Measurements from ENCODE around the gene BCAN. TPM values are rescaled to one million over a fixed set of nuclear protein-coding genes. Genes with fewer than 3 reads are reported as not detected.
A peak's percentile ranks its signal among the peaks of the same experiment; 100 is the strongest.

Gene BCAN
- total RNA-seq, 6 experiments from 2014 or later: not detected

DNA sequence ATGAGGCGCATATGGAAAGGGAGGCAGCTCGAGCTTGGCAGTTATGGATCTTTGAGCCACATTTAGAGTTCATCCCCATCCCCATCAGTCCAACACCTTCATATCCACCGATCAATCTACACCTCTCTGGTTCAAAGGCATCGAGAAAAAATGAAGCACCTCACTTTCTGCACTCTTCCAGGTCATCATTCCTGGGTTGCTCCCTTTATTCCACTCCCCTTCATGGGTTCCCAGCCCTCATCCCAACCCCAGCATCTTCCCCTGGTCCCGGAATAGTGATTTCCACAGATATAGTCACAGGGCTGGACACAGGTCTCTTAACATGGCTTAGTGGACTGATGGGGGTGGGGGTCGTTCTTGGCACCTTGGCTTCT, 22.3 kb upstream of the BCAN start:
- H3K36me3 Mint-ChIP-seq (ENCODE audit: low read depth): no peaks in the 10 kb centered on the region
- TF ChIP-seq, protein P1, sequence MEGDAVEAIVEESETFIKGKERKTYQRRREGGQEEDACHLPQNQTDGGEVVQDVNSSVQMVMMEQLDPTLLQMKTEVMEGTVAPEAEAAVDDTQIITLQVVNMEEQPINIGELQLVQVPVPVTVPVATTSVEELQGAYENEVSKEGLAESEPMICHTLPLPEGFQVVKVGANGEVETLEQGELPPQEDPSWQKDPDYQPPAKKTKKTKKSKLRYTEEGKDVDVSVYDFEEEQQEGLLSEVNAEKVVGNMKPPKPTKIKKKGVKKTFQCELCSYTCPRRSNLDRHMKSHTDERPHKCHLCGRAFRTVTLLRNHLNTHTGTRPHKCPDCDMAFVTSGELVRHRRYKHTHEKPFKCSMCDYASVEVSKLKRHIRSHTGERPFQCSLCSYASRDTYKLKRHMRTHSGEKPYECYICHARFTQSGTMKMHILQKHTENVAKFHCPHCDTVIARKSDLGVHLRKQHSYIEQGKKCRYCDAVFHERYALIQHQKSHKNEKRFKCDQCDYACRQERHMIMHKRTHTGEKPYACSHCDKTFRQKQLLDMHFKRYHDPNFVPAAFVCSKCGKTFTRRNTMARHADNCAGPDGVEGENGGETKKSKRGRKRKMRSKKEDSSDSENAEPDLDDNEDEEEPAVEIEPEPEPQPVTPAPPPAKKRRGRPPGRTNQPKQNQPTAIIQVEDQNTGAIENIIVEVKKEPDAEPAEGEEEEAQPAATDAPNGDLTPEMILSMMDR (IDR thresholded peaks at IDR 0.05): no peak
- H3K9me3 Mint-ChIP-seq: no peaks in the 10 kb centered on the region
- no peak overlapping the region for H3K27ac Mint-ChIP-seq
- DNase-seq: no peak
- peaks cover 49% of the 10 kb centered on the region for H3K27me3 Mint-ChIP-seq (ENCODE audit: insufficient read depth)
- H3K4me3 Mint-ChIP-seq: no peak overlapping the region
- H3K4me1 Mint-ChIP-seq (ENCODE audit: low read depth): peaks cover 10% of the 10 kb centered on the region

DNA sequence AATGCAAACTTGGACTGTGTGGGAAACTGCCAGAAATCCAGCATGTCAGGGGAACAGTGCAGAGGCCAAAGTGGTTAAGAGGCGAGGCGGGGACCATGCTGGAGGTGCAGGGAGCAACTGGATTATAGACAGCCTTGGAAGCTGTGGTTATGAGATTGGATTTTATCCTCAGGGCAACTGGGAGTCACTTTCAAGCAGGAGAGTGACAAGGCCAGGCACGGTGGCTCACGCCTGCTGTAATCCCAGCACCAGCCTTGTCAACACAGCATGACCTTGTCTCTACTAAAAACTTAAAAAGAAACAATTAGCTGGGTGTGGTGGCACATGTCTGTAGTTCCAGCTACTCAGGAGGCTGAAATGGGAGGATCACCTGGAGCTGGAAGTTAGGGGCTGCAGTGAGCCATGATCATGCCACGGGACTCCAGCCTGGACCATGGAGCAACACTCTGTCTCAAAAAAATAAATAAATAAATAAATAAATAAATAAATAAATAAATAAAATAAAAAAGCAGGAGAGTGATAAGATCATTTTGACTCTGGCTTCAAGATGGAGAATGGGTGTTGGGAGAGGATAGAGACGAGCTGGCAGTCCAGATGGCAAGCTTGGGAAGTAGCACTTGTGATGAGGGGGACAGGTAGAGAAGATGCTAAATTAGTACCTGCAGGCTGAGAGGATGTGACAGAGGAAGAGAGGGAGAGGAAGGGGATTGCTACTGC, 19.2 kb upstream of the BCAN start:
- no peaks in the 10 kb centered on the region for H3K9me3 Mint-ChIP-seq
- H3K4me1 Mint-ChIP-seq (ENCODE audit: low read depth): peaks cover 6% of the 10 kb centered on the region
- no peak for DNase-seq
- H3K27me3 Mint-ChIP-seq (ENCODE audit: insufficient read depth): peaks cover 53% of the 10 kb centered on the region
- H3K4me3 Mint-ChIP-seq: no peak overlapping the region
- no peak overlapping the region for H3K27ac Mint-ChIP-seq
- TF ChIP-seq, protein P1 (IDR thresholded peaks at IDR 0.05): no peak
- H3K36me3 Mint-ChIP-seq (ENCODE audit: low read depth): no peaks in the 10 kb centered on the region

DNA sequence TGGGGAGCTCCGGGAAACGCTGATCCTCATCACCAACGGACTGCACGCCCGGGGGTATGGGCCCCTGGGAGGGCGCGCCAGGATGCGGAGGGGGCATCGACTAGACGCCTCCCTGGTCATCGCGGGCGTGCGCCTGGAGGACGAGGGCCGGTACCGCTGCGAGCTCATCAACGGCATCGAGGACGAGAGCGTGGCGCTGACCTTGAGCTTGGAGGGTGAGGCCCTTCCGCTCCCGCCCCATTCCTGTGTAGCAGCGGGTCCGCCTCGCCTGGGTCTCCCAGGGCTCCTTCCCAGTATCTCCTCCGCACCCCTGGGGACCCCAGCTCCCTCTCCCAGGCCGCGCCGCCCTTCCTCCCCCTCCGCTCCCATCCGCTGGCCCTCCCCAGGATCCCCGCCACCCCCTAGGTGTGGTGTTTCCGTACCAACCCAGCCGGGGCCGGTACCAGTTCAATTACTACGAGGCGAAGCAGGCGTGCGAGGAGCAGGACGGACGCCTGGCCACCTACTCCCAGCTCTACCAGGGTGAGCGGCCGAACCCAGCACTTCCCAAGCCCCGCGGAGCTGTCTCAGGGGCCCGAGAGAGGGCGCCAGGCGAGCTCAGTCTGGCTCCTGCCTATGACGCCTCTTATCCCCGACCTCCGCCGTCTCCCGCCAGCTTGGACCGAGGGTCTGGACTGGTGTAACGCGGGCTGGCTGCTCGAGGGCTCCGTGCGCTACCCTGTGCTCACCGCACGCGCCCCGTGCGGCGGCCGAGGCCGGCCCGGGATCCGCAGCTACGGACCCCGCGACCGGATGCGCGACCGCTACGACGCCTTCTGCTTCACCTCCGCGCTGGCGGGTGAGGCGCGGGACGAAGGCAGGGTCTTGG, 17.7 kb upstream of the BCAN start:
- Mint-ChIP-seq H3K4me1 (ENCODE audit: low read depth) (peaks cover 6% of the 10 kb centered on the region), H3K36me3 (ENCODE audit: low read depth) (no peaks in the 10 kb centered on the region), H3K4me3 (no peak overlapping the region), H3K27ac (no peak overlapping the region), H3K27me3 (ENCODE audit: insufficient read depth) (peaks cover 58% of the 10 kb centered on the region), H3K9me3 (no peaks in the 10 kb centered on the region)
- no peak for DNase-seq
- TF ChIP-seq, protein P1 (IDR thresholded peaks at IDR 0.05): peak; percentile 25; the same call in 1 of the 2 replicates

DNA sequence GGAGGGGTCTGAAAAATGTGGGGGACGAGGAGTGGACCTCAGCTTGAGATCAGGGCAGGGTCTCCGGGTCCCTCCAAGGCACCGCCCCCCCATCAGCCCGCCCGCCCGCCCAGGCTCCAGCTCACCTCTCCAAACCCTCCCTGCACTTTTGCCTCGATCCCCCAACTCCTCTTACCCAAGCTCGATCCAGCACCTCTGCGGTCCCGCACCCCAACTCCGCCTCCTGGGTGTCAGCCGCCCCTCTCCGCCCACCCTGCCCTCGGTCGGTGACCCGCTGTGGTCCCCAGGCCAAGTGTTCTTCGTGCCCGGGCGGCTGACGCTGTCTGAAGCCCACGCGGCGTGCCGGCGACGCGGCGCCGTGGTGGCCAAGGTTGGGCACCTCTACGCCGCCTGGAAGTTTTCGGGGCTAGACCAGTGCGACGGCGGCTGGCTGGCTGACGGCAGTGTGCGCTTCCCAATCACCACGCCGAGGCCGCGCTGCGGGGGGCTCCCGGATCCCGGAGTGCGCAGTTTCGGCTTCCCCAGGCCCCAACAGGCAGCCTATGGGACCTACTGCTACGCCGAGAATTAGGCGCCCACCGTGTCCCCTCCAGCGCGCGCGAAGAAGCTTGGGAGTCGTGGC, 17.0 kb upstream of the BCAN start:
- TF ChIP-seq, protein P1 (IDR thresholded peaks at IDR 0.05): no peak
- Mint-ChIP-seq H3K36me3 (ENCODE audit: low read depth) (no peaks in the 10 kb centered on the region), H3K4me3 (no peak overlapping the region), H3K27me3 (ENCODE audit: insufficient read depth) (peaks cover 51% of the 10 kb centered on the region), H3K27ac (no peak overlapping the region), H3K4me1 (ENCODE audit: low read depth) (peaks cover 6% of the 10 kb centered on the region), H3K9me3 (no peaks in the 10 kb centered on the region)
- no peak for DNase-seq

DNA sequence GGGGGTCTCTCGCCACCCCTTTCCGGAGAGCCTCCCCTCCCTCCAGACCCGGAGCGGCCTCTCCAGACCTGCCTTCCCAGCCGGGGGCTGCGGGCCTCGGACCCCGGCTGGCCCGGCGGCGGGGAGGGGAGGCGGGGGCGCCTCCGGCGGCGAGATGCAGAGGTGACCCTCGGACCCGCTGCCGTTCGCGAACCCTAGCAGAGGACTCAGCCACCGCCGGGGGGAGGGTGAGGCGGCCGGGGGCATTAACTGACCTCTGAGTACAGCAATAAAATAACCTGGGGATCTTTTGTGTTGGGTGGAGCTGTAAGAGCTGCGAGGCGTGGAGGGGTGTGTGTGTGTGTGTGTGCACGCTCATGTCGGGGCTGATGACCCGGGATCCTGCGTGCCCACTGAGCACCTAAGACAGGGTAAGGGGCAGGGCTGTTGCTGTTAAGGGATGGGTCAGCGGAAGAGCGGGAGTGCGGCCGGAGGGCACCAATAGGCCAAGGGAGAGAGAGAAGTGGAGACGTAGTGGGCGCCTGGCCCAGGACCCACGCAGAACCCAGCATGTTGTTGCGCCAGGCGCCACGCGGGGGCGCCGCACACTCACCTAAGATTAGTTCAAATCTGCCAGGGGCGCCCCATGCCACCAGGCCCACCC, 16.4 kb upstream of the BCAN start:
- H3K4me1 Mint-ChIP-seq (ENCODE audit: low read depth): peaks cover 6% of the 10 kb centered on the region
- no peak overlapping the region for H3K27ac Mint-ChIP-seq
- no peak for DNase-seq
- no peaks in the 10 kb centered on the region for H3K36me3 Mint-ChIP-seq (ENCODE audit: low read depth)
- H3K27me3 Mint-ChIP-seq (ENCODE audit: insufficient read depth): peaks cover 52% of the 10 kb centered on the region
- TF ChIP-seq, protein P1 (IDR thresholded peaks at IDR 0.05): peak; percentile 89
- no peaks in the 10 kb centered on the region for H3K9me3 Mint-ChIP-seq
- H3K4me3 Mint-ChIP-seq: peak overlapping the region; percentile 31; the same call in 1 of the 2 replicates
